HG02642 (cell line): ENCODE measurements around the gene SH2B3.
"Not testable (repeated sequence)": the region's sequence is repeated elsewhere in the genome, so short reads cannot be mapped to it uniquely, and the experiment has no call there.

Experiments
- ATAC-seq: cut with Tn5 transposase; IDR thresholded peaks from one replicate; pipeline ENCODE4 v1.9.1; 2021; ENCODE audit warnings: mild to moderate bottlenecking; ENCODE audit not compliant: unreplicated experiment, poor library complexity

The SH2B3 gene

GRCh38 chr12:111384596-111384995, 21.1 kb upstream of the SH2B3 start:
- no peak for ATAC-seq

- ATAC-seq = no peak
These were observed 18.8 kb upstream of the SH2B3 start for GRCh38 chr12:111386885-111387284.

- ATAC-seq = no peak
These were observed 17.9 kb upstream of the SH2B3 start for GRCh38 chr12:111387747-111388323.

- no peak for ATAC-seq
These were observed 16.1 kb upstream of the SH2B3 start for GRCh38 chr12:111389635-111390034.

- ATAC-seq = no peak
These were observed 14.8 kb upstream of the SH2B3 start for GRCh38 chr12:111390910-111391309.

- ATAC-seq = no peak
These were observed 11.9 kb upstream of the SH2B3 start for GRCh38 chr12:111393700-111394300.

- ATAC-seq = no peak
These were observed 11.2 kb upstream of the SH2B3 start for GRCh38 chr12:111394480-111394879.

GRCh38 chr12:111395336-111396187, 10.2 kb upstream of the SH2B3 start:
- ATAC-seq = no peak

- not testable (repeated sequence) for ATAC-seq
These were observed 9.5 kb upstream of the SH2B3 start for GRCh38 chr12:111396271-111396670.

- ATAC-seq = peak; percentile 70
These were observed 8.8 kb upstream of the SH2B3 start for GRCh38 chr12:111396726-111397445.

- no peak for ATAC-seq
These were observed 7.2 kb upstream of the SH2B3 start for GRCh38 chr12:111398530-111398929.

- ATAC-seq = not testable (repeated sequence)
These were observed 5.8 kb upstream of the SH2B3 start for GRCh38 chr12:111399741-111400404.

GRCh38 chr12:111401167-111401605, 4.5 kb upstream of the SH2B3 start:
- ATAC-seq = no peak

- ATAC-seq = not testable (repeated sequence)
These were observed 3.3 kb upstream of the SH2B3 start for GRCh38 chr12:111402490-111402824.

- ATAC-seq = peak; percentile 7
These were observed 1.2 kb upstream of the SH2B3 start for GRCh38 chr12:111404362-111405148.

GRCh38 chr12:111405149-111405858, 419 bp upstream of the SH2B3 start:
- ATAC-seq = peak; percentile 66

GRCh38 chr12:111406474-111407376, 1.0 kb downstream of the SH2B3 start:
- ATAC-seq = no peak
